NOMO-1 (cell line): ENCODE measurements around the gene GPD1L.
"Not testable (repeated sequence)": the region's sequence is repeated elsewhere in the genome, so short reads cannot be mapped to it uniquely, and the experiment has no call there.

ENCODE experiments used
- DNase-seq, 2 experiments: peaks; one replicate each; lab custom pipeline; 2025; ENCODE audit not compliant: unreplicated experiment in 2 of 2; lab: John Stamatoyannopoulos, UW

The GPD1L gene

DNA sequence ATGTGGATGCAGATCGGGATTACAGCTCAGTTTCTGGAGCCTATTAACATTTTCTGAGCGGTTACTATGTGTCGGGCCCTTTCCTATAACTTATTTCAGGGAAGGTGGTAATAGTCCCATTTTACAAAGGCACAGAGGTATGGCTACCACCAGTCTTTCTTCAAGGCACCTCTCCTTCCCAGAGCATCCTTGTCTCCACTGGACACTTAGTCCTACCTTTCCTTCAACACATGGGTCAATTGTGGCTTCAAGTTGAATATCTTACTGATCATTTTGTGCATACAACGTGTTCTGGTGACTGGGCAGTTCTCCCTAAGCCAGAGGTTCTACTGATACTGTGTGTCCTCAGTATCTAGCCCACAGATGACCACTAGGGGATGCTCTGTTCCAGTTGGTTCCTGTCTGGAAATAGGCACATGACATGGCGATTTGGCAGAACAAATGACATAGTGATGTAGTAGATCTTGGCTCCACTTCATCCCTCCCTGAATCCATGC is 71.3 kb downstream of the GPD1L start:
- DNase-seq: peak; percentile 62 to 66

DNA sequence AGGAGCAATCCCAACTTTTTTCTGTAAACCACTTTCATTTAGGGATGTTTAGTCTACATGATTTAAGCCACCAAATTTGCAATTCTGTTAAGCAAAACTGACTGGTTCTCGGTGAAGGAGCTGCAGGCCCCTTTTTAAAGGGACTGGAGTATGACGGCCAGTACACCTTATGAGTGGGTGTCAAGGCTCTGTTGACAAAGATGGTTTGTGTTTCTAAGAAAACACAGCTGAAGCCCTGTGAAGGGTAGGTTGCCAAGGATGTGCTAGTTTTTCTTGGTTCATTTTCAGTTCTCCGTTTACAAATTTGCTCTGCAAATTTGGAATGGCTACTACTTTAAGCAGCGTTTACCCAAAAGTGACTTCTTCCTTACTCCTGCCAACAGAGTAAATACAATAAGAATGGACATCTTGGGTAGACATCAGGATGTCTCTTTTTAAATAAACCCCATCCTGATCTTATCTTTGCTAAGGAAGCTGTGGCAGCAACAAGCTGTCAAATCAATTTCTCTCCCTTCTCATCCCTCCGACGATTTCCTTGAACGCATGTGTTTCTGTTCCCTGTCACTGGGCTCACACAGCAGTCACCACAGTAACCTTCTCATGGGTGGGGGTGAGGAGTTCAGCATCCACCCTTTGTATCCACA is 73.8 kb downstream of the GPD1L start:
- no peak for DNase-seq

DNA sequence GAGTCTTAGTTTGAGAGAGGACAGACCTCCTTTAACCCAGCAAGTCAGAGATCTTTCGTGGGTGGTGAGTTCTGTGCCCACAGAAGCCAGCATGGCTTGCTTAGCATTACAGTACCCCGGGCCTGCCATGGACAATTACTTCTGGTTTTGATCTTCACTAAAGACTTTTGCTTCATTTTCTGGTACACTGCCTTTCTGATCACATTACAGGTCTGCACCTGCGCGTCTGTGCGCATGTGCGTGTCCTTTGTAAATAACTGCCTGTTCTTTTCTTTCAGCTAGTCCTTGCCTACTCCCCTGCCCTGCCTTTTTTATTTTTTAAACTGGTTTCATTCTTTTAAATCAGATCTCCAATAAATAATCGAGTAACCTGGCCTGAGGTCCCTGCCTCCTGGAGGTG is 74.9 kb downstream of the GPD1L start:
- no peak for DNase-seq

DNA sequence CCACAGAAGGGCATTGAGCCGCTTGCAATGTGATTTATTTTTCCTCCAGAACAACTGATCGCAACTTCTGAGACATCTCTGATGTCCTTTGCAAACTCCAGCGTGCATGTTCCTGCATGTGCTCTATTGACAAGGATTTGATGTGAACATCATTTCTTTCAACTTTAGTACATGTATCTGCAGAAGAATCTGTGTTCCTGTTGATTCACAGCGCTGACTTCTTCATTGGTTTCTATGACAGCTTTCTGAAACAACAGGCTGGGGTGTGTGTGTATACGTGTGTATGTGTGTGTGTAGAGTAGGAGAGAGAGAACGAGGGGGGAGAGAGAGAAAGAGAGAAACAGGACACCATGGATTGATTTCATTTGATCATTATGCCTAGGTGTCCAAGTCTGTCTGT is 75.4 kb downstream of the GPD1L start:
- DNase-seq: no peak

DNA sequence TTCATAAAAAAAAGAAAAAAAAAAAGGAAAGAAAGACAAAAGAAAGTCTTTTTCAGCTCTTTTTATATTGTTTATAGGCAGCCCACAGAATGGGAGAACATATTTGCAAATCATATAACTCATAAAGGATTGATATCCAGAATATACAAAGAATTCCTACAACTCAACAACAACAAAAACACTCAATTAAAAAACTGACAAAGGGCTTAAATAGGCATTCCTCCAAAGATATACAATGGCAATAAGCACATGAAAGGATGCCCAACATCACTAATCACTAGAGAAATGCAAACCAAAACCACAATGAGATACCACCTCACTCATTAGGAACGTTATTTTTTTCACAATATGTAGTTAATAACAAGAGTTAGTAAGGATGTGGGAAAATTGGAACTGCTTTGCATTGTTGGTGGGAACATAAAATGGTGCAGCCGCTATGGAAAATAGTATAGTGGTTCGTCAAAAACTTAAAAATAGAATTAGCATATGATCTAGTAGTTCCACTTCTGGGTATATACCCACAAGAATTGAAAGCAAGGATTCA is 77.8 kb downstream of the GPD1L start:
- no peak for DNase-seq

DNA sequence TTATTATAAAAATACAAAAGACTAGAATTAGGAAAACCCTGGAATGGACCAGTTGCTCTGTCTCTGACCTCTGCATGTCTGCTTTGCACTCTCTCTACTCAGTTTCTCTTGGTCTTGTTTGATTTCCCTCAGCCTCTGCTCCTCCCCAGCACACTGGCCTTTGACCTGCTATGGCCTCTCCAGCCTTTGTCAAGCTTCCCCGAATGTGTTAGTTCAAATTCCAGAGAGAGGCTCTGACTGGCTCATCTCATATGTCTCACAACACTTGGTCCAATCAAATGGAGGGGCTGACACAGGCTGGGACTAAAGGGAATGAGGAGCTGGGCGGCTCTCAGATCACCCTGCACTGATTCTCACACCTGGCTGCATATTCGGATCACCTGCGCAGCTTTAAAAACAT is 79.7 kb downstream of the GPD1L start:
- DNase-seq: no peak

DNA sequence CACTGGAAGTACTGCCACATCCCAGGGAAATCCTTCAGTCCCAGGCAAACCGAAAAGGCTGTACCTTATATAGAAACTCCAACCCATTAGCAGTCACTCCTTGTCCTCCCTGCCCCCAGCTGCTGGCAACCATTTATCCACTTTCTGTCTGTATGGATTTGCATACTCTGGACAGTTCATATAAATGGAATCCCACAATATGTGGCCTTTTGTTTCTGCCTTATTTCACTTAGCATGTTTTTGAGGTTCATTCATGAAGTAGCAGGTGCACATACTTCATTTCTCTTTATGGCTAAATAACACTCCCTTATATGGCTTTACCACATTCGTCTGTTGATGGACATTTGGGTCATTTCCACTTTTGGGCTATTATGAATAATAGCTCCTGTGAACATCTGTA is 80.5 kb downstream of the GPD1L start:
- no peak for DNase-seq

- DNase-seq: no peak
These were observed 83.3 kb downstream of the GPD1L start for GRCh38 chr3:32189693-32190092.

GRCh38 chr3:32190556-32190955 is 84.1 kb downstream of the GPD1L start:
- not testable (repeated sequence) for DNase-seq

DNA sequence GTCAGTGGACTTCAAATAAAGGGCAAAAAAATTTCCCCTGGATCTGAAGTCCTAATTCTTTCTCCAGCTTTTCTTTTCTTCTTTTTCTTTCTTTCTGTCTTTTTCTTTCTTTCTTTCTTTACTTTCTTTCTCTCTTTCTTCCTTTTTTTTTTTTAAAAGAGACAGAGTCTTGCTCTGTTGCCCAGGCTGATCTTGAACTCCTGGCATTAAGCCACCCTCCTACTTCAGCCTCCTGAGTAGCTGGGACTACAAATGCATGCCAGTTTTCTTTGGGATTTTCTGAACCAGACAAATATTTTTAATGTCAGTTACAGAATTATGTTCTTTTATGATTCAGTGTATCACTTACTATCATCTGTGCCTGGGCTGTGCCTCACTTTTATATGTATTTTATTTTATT is 86.7 kb downstream of the GPD1L start:
- DNase-seq: no peak

- DNase-seq: no peak
These were observed 88.2 kb downstream of the GPD1L start for GRCh38 chr3:32194653-32195052.

DNA sequence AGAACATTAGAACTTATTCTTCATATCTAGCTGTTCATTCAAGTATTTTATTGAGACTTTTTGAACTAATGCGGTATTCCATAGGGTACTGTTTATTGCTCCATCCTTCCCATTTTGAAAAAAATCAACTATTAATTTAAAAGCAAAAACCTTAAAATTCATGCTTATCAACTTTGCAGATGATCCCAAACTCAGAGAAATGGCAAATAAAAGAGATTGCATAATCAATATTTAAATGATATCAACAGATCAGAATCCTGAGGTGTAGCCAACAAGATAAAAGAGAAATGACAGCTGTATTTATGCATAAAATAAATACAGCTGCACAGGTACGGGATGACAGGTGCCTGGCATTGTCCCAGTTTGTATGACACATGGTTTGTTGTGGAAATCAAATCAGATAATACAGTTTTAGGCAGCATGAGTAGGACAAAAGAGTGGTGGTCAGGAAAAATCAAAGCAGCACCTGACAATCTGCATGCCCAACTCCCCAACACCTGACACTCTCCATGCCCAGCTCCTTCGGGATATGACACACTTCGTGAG is 89.6 kb downstream of the GPD1L start:
- DNase-seq: no peak

DNA sequence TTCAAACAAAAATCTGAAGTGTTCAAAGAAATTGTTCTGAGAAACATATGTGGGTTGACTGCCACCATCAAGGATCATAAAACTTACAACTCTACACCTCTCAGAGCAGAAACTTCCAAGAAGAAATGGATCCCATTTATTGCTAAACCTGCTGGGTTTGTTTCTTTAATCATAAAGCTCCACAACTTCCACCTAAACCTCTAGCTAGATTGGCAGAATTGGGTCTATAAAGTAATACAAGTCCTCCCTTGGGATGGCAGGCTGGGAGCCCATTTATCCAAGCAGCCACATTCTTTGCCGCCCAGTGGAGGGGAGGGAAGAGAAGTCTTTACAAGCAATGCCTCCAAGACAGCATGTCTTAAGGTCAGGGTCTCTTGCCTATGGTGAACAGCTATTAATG is 91.6 kb downstream of the GPD1L start:
- DNase-seq: no peak

- DNase-seq: peak in 1 of 2 experiments; percentile 29
These were observed 92.3 kb downstream of the GPD1L start for GRCh38 chr3:32198714-32199113.

GRCh38 chr3:32200490-32200889 is 94.1 kb downstream of the GPD1L start:
- DNase-seq: no peak

GRCh38 chr3:32200992-32201758 is 94.8 kb downstream of the GPD1L start:
- DNase-seq: no peak

DNA sequence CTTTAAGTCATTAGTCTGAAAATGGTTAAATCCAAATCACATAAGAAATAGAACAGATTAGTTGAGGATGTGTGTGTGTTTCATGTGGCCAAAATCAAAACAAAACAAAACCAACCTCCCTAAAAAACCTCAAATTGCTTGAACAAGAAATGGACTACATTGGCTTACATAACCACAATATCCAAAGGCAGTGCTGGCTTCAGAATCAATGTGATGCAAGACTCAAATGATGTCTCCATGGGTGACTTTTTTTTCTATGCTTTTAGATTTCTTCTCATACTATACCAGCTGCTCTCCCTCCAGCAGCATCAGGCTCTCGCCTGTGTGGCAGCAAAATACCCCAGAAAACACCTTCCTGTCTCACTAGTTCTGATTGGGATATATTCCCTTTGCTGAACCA is 96.1 kb downstream of the GPD1L start:
- DNase-seq: no peak

- DNase-seq: no peak
These were observed 97.4 kb downstream of the GPD1L start for GRCh38 chr3:32203854-32204253.

DNA sequence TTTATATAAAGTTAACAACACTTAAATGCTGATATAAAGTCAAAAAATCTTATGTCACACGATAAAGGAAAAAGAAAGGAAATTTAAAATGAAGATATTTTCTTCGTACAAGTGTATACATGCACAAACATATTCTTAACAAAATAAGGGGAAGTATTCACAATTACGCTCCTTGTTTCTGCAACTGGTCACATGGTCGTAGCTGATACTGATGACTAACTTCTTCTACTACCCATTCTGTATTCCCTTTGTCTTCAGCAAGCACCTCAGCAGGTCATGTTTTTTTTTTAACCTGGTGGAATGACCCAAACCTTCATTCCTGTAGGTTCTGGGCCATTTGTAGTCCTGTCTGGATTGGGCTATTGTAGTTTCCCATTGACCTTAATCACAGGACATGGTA is 102.0 kb downstream of the GPD1L start:
- peak; percentile 4 to 63 for DNase-seq

DNA sequence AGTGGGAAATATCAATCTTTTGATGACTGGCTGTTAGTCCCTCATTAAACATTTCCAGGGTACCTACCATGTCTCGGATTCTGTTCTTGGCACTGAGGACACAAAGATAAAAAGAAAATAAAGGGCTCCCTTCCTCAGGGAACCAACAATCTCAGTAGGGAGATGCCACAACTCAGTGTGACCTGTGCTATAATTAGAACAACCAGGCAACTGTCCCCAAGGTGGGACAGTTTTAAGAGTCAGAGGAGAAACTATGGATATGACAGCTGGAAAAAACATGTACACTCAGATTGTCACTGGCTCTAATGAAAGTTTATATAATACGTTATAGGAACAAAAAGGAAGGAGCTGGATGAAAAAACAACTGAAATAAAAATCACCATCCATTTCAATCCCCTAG is 108.8 kb downstream of the GPD1L start:
- no peak for DNase-seq

- no peak for DNase-seq
These were observed 109.9 kb downstream of the GPD1L start for GRCh38 chr3:32216172-32216783.
